H1 (cell line): Measurements from ENCODE around the gene GRIK2. TPM values are rescaled to one million over a fixed set of nuclear protein-coding genes. Genes with fewer than 3 reads are reported as not detected.

ENCODE experiments used
- CTCF ChIA-PET: fragments of 300-600 bp; sonication (Branson Sonifier 250); formaldehyde crosslinking; loops from one replicate; lab custom pipeline; 2021; ENCODE audit not compliant: partially characterized antibody; lab: Charles Lee
- POLR2A ChIA-PET: fragments of 300-600 bp; sonication (Branson Sonifier 250); formaldehyde crosslinking; loops from one replicate; lab custom pipeline; 2021; ENCODE audit warnings: inconsistent platforms; ENCODE audit not compliant: partially characterized antibody; lab: Charles Lee
- DNase-seq, 2 experiments: peaks; one replicate each; pipeline versions ENCODE4 v3.0.0 to v3.0.0-alpha.2; 2010 to 2022; ENCODE audit warnings: low spot score in 2 of 2, low read depth in 1 of 2, mixed read lengths in 1 of 2
- FAIRE-seq: peaks from 2 replicates; lab custom pipeline; 2011; peaks lifted over from hg19 to GRCh38; lab: Jason Lieb, UNC
- H2AFZ ChIP-seq: 2 replicates; pipeline ENCODE4 v1.8.1; 2012; ENCODE audit warnings: low read length, inconsistent platforms
- H2AK5ac ChIP-seq: 2 replicates; pipeline ENCODE4 v1.6.1; 2013; ENCODE audit warnings: low read depth, low read length
- H2BK120ac ChIP-seq: replicated peaks from 2 replicates; pipeline ENCODE3; 2013; ENCODE audit warnings: low read depth, low read length, inconsistent platforms
- H2BK12ac ChIP-seq: 2 replicates; pipeline ENCODE4 v1.6.1; 2013; ENCODE audit warnings: low read depth, low read length
- H2BK15ac ChIP-seq: 2 replicates; pipeline ENCODE4 v1.6.1; 2013; ENCODE audit warnings: low read length
- H2BK20ac ChIP-seq: 2 replicates; pipeline ENCODE4 v1.6.1; 2013; ENCODE audit warnings: low read length
- H2BK5ac ChIP-seq: 2 replicates; pipeline ENCODE4 v1.6.1; 2013; ENCODE audit warnings: low read depth, low read length
- H3K14ac ChIP-seq: 2 replicates; pipeline ENCODE4 v1.6.1; 2013; ENCODE audit warnings: inconsistent platforms; ENCODE audit not compliant: insufficient read length
- H3K18ac ChIP-seq: 2 replicates; pipeline ENCODE4 v1.6.1; 2013; ENCODE audit warnings: low read length; ENCODE audit errors: extremely low read depth
- H3K23ac ChIP-seq: 2 replicates; pipeline ENCODE4 v1.6.1; 2013; ENCODE audit warnings: inconsistent platforms; ENCODE audit not compliant: insufficient read length
- H3K23me2 ChIP-seq: 2 replicates; pipeline ENCODE4 v1.6.1; 2013; ENCODE audit warnings: low read depth, low read length
- H3K27ac ChIP-seq: 2 replicates; pipeline ENCODE4 v1.6.1; 2011; ENCODE audit warnings: low read depth, low read length, inconsistent platforms
- H3K27me3 ChIP-seq, 4 experiments: replicated peaks in 1 of 4; 1 replicate in 1 of 4; 2 replicates in 3 of 4; pipeline versions ENCODE4 v1.6.1 to v1.8.1; 2011 to 2013; ENCODE audit warnings: low read length in 3 of 4, mild to moderate bottlenecking in 3 of 4, inconsistent platforms in 2 of 4, mixed read lengths in 2 of 4, moderate library complexity in 1 of 4; ENCODE audit not compliant: control insufficient read depth in 3 of 4, insufficient read depth in 3 of 4; ENCODE audit errors: extremely low read depth in 1 of 4
- H3K36me3 ChIP-seq, 4 experiments: 2 replicates each; pipeline versions ENCODE4 v1.6.1 to v1.8.1; 2011 to 2013; ENCODE audit warnings: mild to moderate bottlenecking in 4 of 4, low read length in 3 of 4, moderate library complexity in 2 of 4, control low read depth in 1 of 4, inconsistent platforms in 1 of 4; ENCODE audit not compliant: insufficient read depth in 4 of 4, control insufficient read depth in 2 of 4
- H3K4ac ChIP-seq: replicated peaks from 2 replicates; pipeline ENCODE3; 2013; ENCODE audit warnings: low read length, low read depth, mixed read lengths, inconsistent platforms; ENCODE audit not compliant: insufficient read length
- H3K4me1 ChIP-seq, 4 experiments: replicated peaks in 1 of 4; 1 replicate in 1 of 4; 2 replicates in 3 of 4; pipeline versions ENCODE4 v1.6.1 to v1.8.1; 2011 to 2013; ENCODE audit warnings: low read length in 3 of 4, inconsistent platforms in 2 of 4, mixed read lengths in 1 of 4; ENCODE audit not compliant: insufficient read depth in 4 of 4, control insufficient read depth in 3 of 4
- H3K4me2 ChIP-seq, 2 experiments: 2 replicates each; pipeline versions ENCODE4 v1.6.1 to v1.8.1; 2011 to 2013; ENCODE audit warnings: low read depth in 2 of 2, low read length in 2 of 2, control low read depth in 1 of 2, inconsistent platforms in 1 of 2, mild to moderate bottlenecking in 1 of 2; ENCODE audit not compliant: insufficient read depth in 1 of 2
- H3K4me3 ChIP-seq, 4 experiments: fragments of 200-600, 300-600 bp in 1 of 4; sonication (generic), shearing (Covaris generic), sonication (Bioruptor Twin) in 1 of 4; 2 replicates each; pipeline versions ENCODE4 v1.5.1 to v1.8.1; 2011 to 2016; ENCODE audit warnings: low read length in 4 of 4, low read depth in 3 of 4, control low read depth in 2 of 4, inconsistent platforms in 2 of 4, mild to moderate bottlenecking in 2 of 4, mixed read lengths in 1 of 4, moderate library complexity in 1 of 4; ENCODE audit not compliant: insufficient read depth in 2 of 4; ENCODE audit errors: extremely low read depth in 1 of 4
- H3K56ac ChIP-seq: replicated peaks from 2 replicates; pipeline ENCODE3; 2013; ENCODE audit warnings: low read depth, mild to moderate bottlenecking, mixed read lengths, low read length, inconsistent platforms; ENCODE audit not compliant: insufficient read length
- H3K79me1 ChIP-seq: 2 replicates; pipeline ENCODE4 v1.6.1; 2013; ENCODE audit warnings: low read depth, low read length, control low read depth
- H3K79me2 ChIP-seq, 2 experiments: 2 replicates each; pipeline versions ENCODE4 v1.6.1 to v1.8.1; 2012 to 2013; ENCODE audit warnings: low read length in 2 of 2, mild to moderate bottlenecking in 2 of 2, inconsistent platforms in 1 of 2; ENCODE audit not compliant: insufficient read depth in 2 of 2, control insufficient read depth in 1 of 2
- H3K9ac ChIP-seq, 4 experiments: replicated peaks in 1 of 4; 1 replicate in 1 of 4; 2 replicates in 3 of 4; pipeline versions ENCODE4 v1.6.1 to v1.8.1; 2011 to 2013; ENCODE audit warnings: low read depth in 3 of 4, low read length in 3 of 4, control low read depth in 2 of 4, mild to moderate bottlenecking in 2 of 4, moderate library complexity in 2 of 4, inconsistent platforms in 1 of 4; ENCODE audit errors: extremely low read depth in 1 of 4
- H3K9me3 ChIP-seq, 2 experiments: 2 replicates each; pipeline versions ENCODE4 v1.6.1 to v1.8.1; 2012 to 2013; ENCODE audit warnings: mild to moderate bottlenecking in 2 of 2, moderate library complexity in 2 of 2, control low read depth in 1 of 2, inconsistent platforms in 1 of 2, low read depth in 1 of 2, low read length in 1 of 2, mixed read lengths in 1 of 2; ENCODE audit not compliant: insufficient read depth in 2 of 2
- H4K20me1 ChIP-seq, 2 experiments: replicated peaks in 1 of 2; 2 replicates each; pipeline versions ENCODE3 to v1.8.1; 2011 to 2013; ENCODE audit warnings: inconsistent platforms in 2 of 2, low read length in 2 of 2, mild to moderate bottlenecking in 1 of 2; ENCODE audit not compliant: insufficient read depth in 2 of 2, control insufficient read depth in 1 of 2
- H4K5ac ChIP-seq: 2 replicates; pipeline ENCODE4 v1.6.1; 2013; ENCODE audit warnings: low read length, low read depth, mixed read lengths, inconsistent platforms; ENCODE audit not compliant: insufficient read length
- H4K8ac ChIP-seq: 2 replicates; pipeline ENCODE4 v1.8.0; 2013; ENCODE audit warnings: mild to moderate bottlenecking, moderate library complexity, low read length, inconsistent platforms; ENCODE audit not compliant: insufficient read depth; ENCODE audit errors: extremely low read depth
- H4K91ac ChIP-seq: replicated peaks from 2 replicates; pipeline ENCODE3; 2013; ENCODE audit warnings: low read length, mixed read lengths, inconsistent platforms; ENCODE audit not compliant: insufficient read length
- BACH1 ChIP-seq: IDR thresholded peaks from 2 replicates; pipeline ENCODE4 v1.6.1; 2012; ENCODE audit warnings: low read length, improper control_type of control experiment
- CREB1 ChIP-seq: IDR thresholded peaks from 2 replicates; pipeline ENCODE4 v1.6.1; 2012; ENCODE audit warnings: inconsistent platforms
- E2F6 ChIP-seq: IDR thresholded peaks from 2 replicates; pipeline ENCODE4 v1.6.1; 2012; ENCODE audit warnings: inconsistent platforms
- POLR2AphosphoS5 ChIP-seq: IDR thresholded peaks from 2 replicates; pipeline ENCODE4 v1.6.1; 2011; ENCODE audit warnings: low read depth, low read length
- TAF1 ChIP-seq: IDR thresholded peaks from 2 replicates; pipeline ENCODE4 v1.6.1; 2011; ENCODE audit warnings: mild to moderate bottlenecking, low read depth, low read length
- YY1 ChIP-seq: IDR thresholded peaks from 2 replicates; pipeline ENCODE4 v1.6.1; 2011; ENCODE audit warnings: low read depth, mild to moderate bottlenecking, low read length
- polyA plus RNA-seq, 7 experiments: library from polyadenylated mRNA; depleted of rRNA in 3 of 7; stranded (reverse) in 5 of 7; unstranded in 2 of 7; fragments of >200 nt in 5 of 7; fragments of 200-250 nt in 2 of 7; gene quantifications; 1 replicate in 5 of 7; 2 replicates in 1 of 7; 4 replicates in 1 of 7; pipeline versions ENCODE4 v1.2.1 to v1.2.3, GENCODE V29; 2011 to 2013; ENCODE audit warnings: missing spikeins in 2 of 7, mixed read lengths in 2 of 7
- total RNA-seq: library from RNA; stranded (reverse); fragmentation: NEBNext Ultra II Directional; extraction: Animal tissue kit (Norgen Biotek cat#: 25700); gene quantifications from 2 replicates; pipeline ENCODE4 v1.2.1, GENCODE V29; 2021

The GRIK2 gene
- total and polyA plus RNA-seq, 2 of the 8 experiments (the other 6 are each of a cell fraction or from before 2014, with no cell fraction given), result 1.8 to 2.2 TPM

GRCh38 chr6:101582792-101583191, 189.3 kb downstream of the GRIK2 start:
- no peaks in the 10 kb centered on the region for H3K4me1 ChIP-seq
- no peak overlapping the region for H4K5ac ChIP-seq
- no peaks in the 10 kb centered on the region for H3K79me1 ChIP-seq
- FAIRE-seq, result no peak
- H2BK12ac ChIP-seq, result no peak overlapping the region
- H3K4me3 ChIP-seq, result no peak overlapping the region
- no peak overlapping the region for H2AK5ac ChIP-seq
- no peak overlapping the region for H3K27ac ChIP-seq
- no peaks in the 10 kb centered on the region for H3K79me2 ChIP-seq
- H3K4ac ChIP-seq, result no peak overlapping the region
- H3K36me3 ChIP-seq, result no peaks in the 10 kb centered on the region
- H2BK15ac ChIP-seq, result no peak overlapping the region
- no peak overlapping the region for H3K56ac ChIP-seq
- no peaks in the 10 kb centered on the region for H4K20me1 ChIP-seq
- no peak overlapping the region for H3K14ac ChIP-seq
- no peak overlapping the region for H4K8ac ChIP-seq
- no peak overlapping the region for H2AFZ ChIP-seq
- no peak overlapping the region for H2BK120ac ChIP-seq
- H3K23me2 ChIP-seq, result no peaks in the 10 kb centered on the region; the same call in 1 of the 2 replicates
- no peak overlapping the region for H3K9ac ChIP-seq
- H2BK5ac ChIP-seq, result no peak overlapping the region
- H3K27me3 ChIP-seq, result no peaks in the 10 kb centered on the region
- CTCF ChIA-PET, result no interaction called here
- DNase-seq, result no peak
- H4K91ac ChIP-seq, result no peak overlapping the region
- no peak overlapping the region for H3K4me2 ChIP-seq
- no peaks in the 10 kb centered on the region for H3K9me3 ChIP-seq
- no peak overlapping the region for H3K23ac ChIP-seq
- TF ChIP-seq BACH1, result no peak
- TF ChIP-seq YY1, result no peak
- no peak for TF ChIP-seq E2F6
- TF ChIP-seq POLR2AphosphoS5, result no peak
- TF ChIP-seq TAF1, result no peak
- no peak for TF ChIP-seq CREB1
- no peak overlapping the region for H3K18ac ChIP-seq
- POLR2A ChIA-PET, result no interaction called here
- H2BK20ac ChIP-seq, result no peak overlapping the region
